AG04449 (cell line): Measurements from ENCODE around the gene ECE2.
"Not testable (repeated sequence)": the region's sequence is repeated elsewhere in the genome, so short reads cannot be mapped to it uniquely, and the experiment has no call there.

Experiments used
- CTCF ChIA-PET: fragments of 350-600 bp; formaldehyde crosslinking; extraction: SDS; loops from one replicate; lab custom pipeline; 2021; ENCODE audit warnings: antibody characterized with exemption; lab: Yijun Ruan, JAX
- POLR2A ChIA-PET: fragments of 400-600, 350-600 bp; formaldehyde crosslinking; extraction: SDS; loops from one replicate; lab custom pipeline; 2020; ENCODE audit warnings: antibody characterized with exemption, inconsistent platforms; lab: Yijun Ruan, JAX
- DNase-seq: peaks from one replicate; pipeline ENCODE4 v3.0.0-alpha.2; 2010; ENCODE audit warnings: low read depth, low spot score
- H3K4me3 ChIP-seq: 2 replicates; pipeline ENCODE4 v1.5.1; 2011; ENCODE audit warnings: low read depth, mild to moderate bottlenecking, control low read depth, low read length
- TF ChIP-seq, protein P1 (sequence below): IDR thresholded peaks from one replicate; pipeline ENCODE4 v1.5.1; 2011; ENCODE audit warnings: mild to moderate bottlenecking, moderate library complexity, low read length, control low read depth, inconsistent platforms; ENCODE audit not compliant: insufficient read depth; ENCODE audit errors: missing control alignments

ECE2 gene

GRCh38 chr3:184336547-184337398 lies 61.0 kb downstream of the ECE2 start:
- ChIA-PET CTCF (interaction anchor here (0.6 to 4.2 kb wide), 8 partner anchors 9 to 432 kb away, joined by 3 to 32 read pairs (median 5); partner anchors contain the start of genes CLCN2, EEF1AKMT4 and POLR2H), POLR2A (interaction anchor here (0.6 to 1.5 kb wide), 6 partner anchors 10 to 37 kb away, joined by 3 to 5 read pairs (median 4); no protein-coding TSS in a partner anchor)
- no peak for DNase-seq
- TF ChIP-seq, protein P1, sequence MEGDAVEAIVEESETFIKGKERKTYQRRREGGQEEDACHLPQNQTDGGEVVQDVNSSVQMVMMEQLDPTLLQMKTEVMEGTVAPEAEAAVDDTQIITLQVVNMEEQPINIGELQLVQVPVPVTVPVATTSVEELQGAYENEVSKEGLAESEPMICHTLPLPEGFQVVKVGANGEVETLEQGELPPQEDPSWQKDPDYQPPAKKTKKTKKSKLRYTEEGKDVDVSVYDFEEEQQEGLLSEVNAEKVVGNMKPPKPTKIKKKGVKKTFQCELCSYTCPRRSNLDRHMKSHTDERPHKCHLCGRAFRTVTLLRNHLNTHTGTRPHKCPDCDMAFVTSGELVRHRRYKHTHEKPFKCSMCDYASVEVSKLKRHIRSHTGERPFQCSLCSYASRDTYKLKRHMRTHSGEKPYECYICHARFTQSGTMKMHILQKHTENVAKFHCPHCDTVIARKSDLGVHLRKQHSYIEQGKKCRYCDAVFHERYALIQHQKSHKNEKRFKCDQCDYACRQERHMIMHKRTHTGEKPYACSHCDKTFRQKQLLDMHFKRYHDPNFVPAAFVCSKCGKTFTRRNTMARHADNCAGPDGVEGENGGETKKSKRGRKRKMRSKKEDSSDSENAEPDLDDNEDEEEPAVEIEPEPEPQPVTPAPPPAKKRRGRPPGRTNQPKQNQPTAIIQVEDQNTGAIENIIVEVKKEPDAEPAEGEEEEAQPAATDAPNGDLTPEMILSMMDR = no peak
- peak overlapping the region; percentile 72 for H3K4me3 ChIP-seq

GRCh38 chr3:184337399-184337714 lies 61.5 kb downstream of the ECE2 start, which contains the start of gene FAM131A:
FAM131A (plus strand) TSS chr3:184337600; CDS start chr3:184337631, 31 bp downstream.
- ChIA-PET POLR2A (interaction anchor here (0.6 to 1.5 kb wide), 4 partner anchors 10 to 38 kb away, joined by 3 to 5 read pairs (median 4); no protein-coding TSS in a partner anchor), CTCF (interaction anchor here (0.6 to 4.2 kb wide), 8 partner anchors 9 to 432 kb away, joined by 3 to 32 read pairs (median 5); partner anchors contain the start of genes CLCN2, EEF1AKMT4 and POLR2H)
- TF ChIP-seq, protein P1 = no peak
- DNase-seq = no peak
- peak within 1 kb of the TSS; percentile 72 for H3K4me3 ChIP-seq

DNA sequence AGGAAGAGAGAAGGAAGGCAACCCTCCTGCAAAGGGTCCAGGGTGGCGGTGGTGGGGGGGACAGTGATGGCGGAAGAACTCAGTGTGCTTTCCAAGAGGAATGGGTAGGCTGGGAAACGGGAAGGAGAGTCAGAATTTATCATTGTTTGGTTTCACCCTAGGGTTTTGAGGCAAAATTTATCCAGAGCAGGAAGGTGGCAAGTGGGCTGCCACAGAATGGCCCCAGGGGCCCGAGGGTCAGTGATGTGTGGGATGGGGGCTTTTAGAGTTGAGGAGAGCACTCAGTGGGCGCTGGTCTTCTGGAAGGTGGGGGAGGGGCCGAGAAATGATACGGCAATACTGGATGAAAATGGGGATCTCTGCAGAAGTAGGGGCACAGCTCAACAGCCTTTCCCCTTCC lies 62.2 kb downstream of the ECE2 start:
- TF ChIP-seq, protein P1 = no peak
- POLR2A ChIA-PET = no interaction called here
- CTCF ChIA-PET = interaction anchor here (1.3 to 4.2 kb wide), 8 partner anchors 8 to 203 kb away, joined by 3 to 32 read pairs (median 6); partner anchors contain the start of genes CLCN2, EEF1AKMT4 and POLR2H
- no peak overlapping the region for H3K4me3 ChIP-seq
- no peak for DNase-seq

- ChIA-PET CTCF (interaction anchor here (0.9 to 4.2 kb wide), 6 partner anchors 8 to 176 kb away, joined by 3 to 32 read pairs (median 4); partner anchors contain the start of gene EEF1AKMT4), POLR2A (no interaction called here)
- peak overlapping the region; percentile 9; the same call in 1 of the 2 replicates for H3K4me3 ChIP-seq
- no peak for DNase-seq
- TF ChIP-seq, protein P1 = no peak
These were observed 62.7 kb downstream of the ECE2 start for GRCh38 chr3:184338511-184338945.

DNA sequence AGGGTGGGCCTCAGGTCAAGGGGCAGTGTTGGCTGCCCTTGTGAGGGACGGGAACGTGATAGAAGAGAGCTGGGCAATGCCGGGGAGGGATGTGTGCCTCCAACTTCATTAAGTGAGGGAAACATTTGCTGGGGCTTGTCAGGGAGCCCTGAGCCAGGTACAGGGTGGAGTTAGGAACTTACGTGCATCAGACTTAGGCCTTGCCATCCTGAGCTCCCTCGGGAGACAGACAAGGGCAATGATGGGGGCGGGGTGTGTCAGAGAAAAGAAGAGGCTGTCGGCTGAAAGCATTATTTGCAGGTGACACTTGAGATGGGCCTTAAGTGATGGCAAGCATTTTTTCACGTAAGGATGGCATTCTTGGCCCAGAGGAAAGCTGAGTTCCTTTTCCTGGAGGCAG lies 63.2 kb downstream of the ECE2 start:
- TF ChIP-seq, protein P1 = no peak
- CTCF ChIA-PET = interaction anchor here (0.9 to 4.2 kb wide), 5 partner anchors 12 to 175 kb away, joined by 3 to 32 read pairs (median 3); partner anchors contain the start of gene EEF1AKMT4
- H3K4me3 ChIP-seq = peak overlapping the region; percentile 9; the same call in 1 of the 2 replicates
- DNase-seq = no peak
- POLR2A ChIA-PET = no interaction called here

DNA sequence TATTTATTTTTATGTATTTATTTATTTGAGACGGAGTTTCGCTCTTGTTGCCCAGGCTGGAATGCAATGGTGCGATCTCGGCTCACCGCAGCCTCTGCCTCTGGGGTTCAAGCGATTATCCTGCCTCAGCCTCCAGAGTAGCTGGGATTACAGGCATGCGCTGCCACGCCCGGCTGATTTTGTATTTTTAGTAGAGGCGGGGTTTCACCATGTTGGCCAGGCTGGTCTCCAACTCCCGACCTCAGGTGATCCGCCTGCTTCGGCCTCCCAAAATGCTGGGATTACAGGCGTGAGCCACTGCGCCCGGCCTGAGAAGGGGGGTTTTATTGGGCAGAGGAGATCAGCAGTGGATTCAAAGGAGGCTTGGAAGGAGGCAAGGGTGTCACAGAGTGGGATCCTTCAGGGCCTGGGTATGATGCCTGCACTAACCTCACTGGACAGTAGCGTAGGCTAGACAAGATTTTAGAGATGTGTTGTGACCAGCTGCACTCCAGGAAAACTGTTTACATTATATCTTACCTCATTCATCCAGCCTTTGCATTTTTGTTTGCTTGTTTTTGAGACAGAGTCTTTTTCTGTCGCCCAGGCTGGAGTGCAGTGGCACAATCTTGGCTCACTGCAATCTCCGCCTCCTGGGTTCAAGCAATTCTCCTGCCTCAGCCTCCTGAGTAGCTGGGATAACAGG lies 63.8 kb downstream of the ECE2 start:
- POLR2A ChIA-PET, H3K4me3 ChIP-seq, DNase-seq: not testable (repeated sequence)
- CTCF ChIA-PET = interaction anchor here (0.9 to 4.2 kb wide), 5 partner anchors 13 to 175 kb away, joined by 3 to 32 read pairs (median 3); partner anchors contain the start of gene EEF1AKMT4
